H1 (cell line): ENCODE data around the gene GCGR. TPM values are rescaled to one million over a fixed set of nuclear protein-coding genes. Genes with fewer than 3 reads are reported as not detected.

Experiments
- CTCF ChIA-PET: fragments of 300-600 bp; sonication (Branson Sonifier 250); formaldehyde crosslinking; loops from one replicate; lab custom pipeline; 2021; ENCODE audit not compliant: partially characterized antibody; lab: Charles Lee
- POLR2A ChIA-PET: fragments of 300-600 bp; sonication (Branson Sonifier 250); formaldehyde crosslinking; loops from one replicate; lab custom pipeline; 2021; ENCODE audit warnings: inconsistent platforms; ENCODE audit not compliant: partially characterized antibody; lab: Charles Lee
- DNase-seq, 2 experiments: peaks; one replicate each; pipeline versions ENCODE4 v3.0.0 to v3.0.0-alpha.2; 2010 to 2022; ENCODE audit warnings: low spot score in 2 of 2, low read depth in 1 of 2, mixed read lengths in 1 of 2
- FAIRE-seq: peaks from 2 replicates; lab custom pipeline; 2011; peaks lifted over from hg19 to GRCh38; lab: Jason Lieb, UNC
- H2AFZ ChIP-seq: 2 replicates; pipeline ENCODE4 v1.8.1; 2012; ENCODE audit warnings: low read length, inconsistent platforms
- H2AK5ac ChIP-seq: 2 replicates; pipeline ENCODE4 v1.6.1; 2013; ENCODE audit warnings: low read depth, low read length
- H2BK120ac ChIP-seq: replicated peaks from 2 replicates; pipeline ENCODE3; 2013; ENCODE audit warnings: low read depth, low read length, inconsistent platforms
- H2BK12ac ChIP-seq: 2 replicates; pipeline ENCODE4 v1.6.1; 2013; ENCODE audit warnings: low read depth, low read length
- H2BK15ac ChIP-seq: 2 replicates; pipeline ENCODE4 v1.6.1; 2013; ENCODE audit warnings: low read length
- H2BK20ac ChIP-seq: 2 replicates; pipeline ENCODE4 v1.6.1; 2013; ENCODE audit warnings: low read length
- H2BK5ac ChIP-seq: 2 replicates; pipeline ENCODE4 v1.6.1; 2013; ENCODE audit warnings: low read depth, low read length
- H3K14ac ChIP-seq: 2 replicates; pipeline ENCODE4 v1.6.1; 2013; ENCODE audit warnings: inconsistent platforms; ENCODE audit not compliant: insufficient read length
- H3K18ac ChIP-seq: 2 replicates; pipeline ENCODE4 v1.6.1; 2013; ENCODE audit warnings: low read length; ENCODE audit errors: extremely low read depth
- H3K23ac ChIP-seq: 2 replicates; pipeline ENCODE4 v1.6.1; 2013; ENCODE audit warnings: inconsistent platforms; ENCODE audit not compliant: insufficient read length
- H3K23me2 ChIP-seq: 2 replicates; pipeline ENCODE4 v1.6.1; 2013; ENCODE audit warnings: low read depth, low read length
- H3K27ac ChIP-seq: 2 replicates; pipeline ENCODE4 v1.6.1; 2011; ENCODE audit warnings: low read depth, low read length, inconsistent platforms
- H3K27me3 ChIP-seq, 4 experiments: replicated peaks in 1 of 4; 1 replicate in 1 of 4; 2 replicates in 3 of 4; pipeline versions ENCODE4 v1.6.1 to v1.8.1; 2011 to 2013; ENCODE audit warnings: low read length in 3 of 4, mild to moderate bottlenecking in 3 of 4, inconsistent platforms in 2 of 4, mixed read lengths in 2 of 4, moderate library complexity in 1 of 4; ENCODE audit not compliant: control insufficient read depth in 3 of 4, insufficient read depth in 3 of 4; ENCODE audit errors: extremely low read depth in 1 of 4
- H3K36me3 ChIP-seq, 4 experiments: 2 replicates each; pipeline versions ENCODE4 v1.6.1 to v1.8.1; 2011 to 2013; ENCODE audit warnings: mild to moderate bottlenecking in 4 of 4, low read length in 3 of 4, moderate library complexity in 2 of 4, control low read depth in 1 of 4, inconsistent platforms in 1 of 4; ENCODE audit not compliant: insufficient read depth in 4 of 4, control insufficient read depth in 2 of 4
- H3K4ac ChIP-seq: replicated peaks from 2 replicates; pipeline ENCODE3; 2013; ENCODE audit warnings: low read length, low read depth, mixed read lengths, inconsistent platforms; ENCODE audit not compliant: insufficient read length
- H3K4me1 ChIP-seq, 4 experiments: replicated peaks in 1 of 4; 1 replicate in 1 of 4; 2 replicates in 3 of 4; pipeline versions ENCODE4 v1.6.1 to v1.8.1; 2011 to 2013; ENCODE audit warnings: low read length in 3 of 4, inconsistent platforms in 2 of 4, mixed read lengths in 1 of 4; ENCODE audit not compliant: insufficient read depth in 4 of 4, control insufficient read depth in 3 of 4
- H3K4me2 ChIP-seq, 2 experiments: 2 replicates each; pipeline versions ENCODE4 v1.6.1 to v1.8.1; 2011 to 2013; ENCODE audit warnings: low read depth in 2 of 2, low read length in 2 of 2, control low read depth in 1 of 2, inconsistent platforms in 1 of 2, mild to moderate bottlenecking in 1 of 2; ENCODE audit not compliant: insufficient read depth in 1 of 2
- H3K4me3 ChIP-seq, 4 experiments: fragments of 200-600, 300-600 bp in 1 of 4; sonication (generic), shearing (Covaris generic), sonication (Bioruptor Twin) in 1 of 4; 2 replicates each; pipeline versions ENCODE4 v1.5.1 to v1.8.1; 2011 to 2016; ENCODE audit warnings: low read length in 4 of 4, low read depth in 3 of 4, control low read depth in 2 of 4, inconsistent platforms in 2 of 4, mild to moderate bottlenecking in 2 of 4, mixed read lengths in 1 of 4, moderate library complexity in 1 of 4; ENCODE audit not compliant: insufficient read depth in 2 of 4; ENCODE audit errors: extremely low read depth in 1 of 4
- H3K56ac ChIP-seq: replicated peaks from 2 replicates; pipeline ENCODE3; 2013; ENCODE audit warnings: low read depth, mild to moderate bottlenecking, mixed read lengths, low read length, inconsistent platforms; ENCODE audit not compliant: insufficient read length
- H3K79me1 ChIP-seq: 2 replicates; pipeline ENCODE4 v1.6.1; 2013; ENCODE audit warnings: low read depth, low read length, control low read depth
- H3K79me2 ChIP-seq, 2 experiments: 2 replicates each; pipeline versions ENCODE4 v1.6.1 to v1.8.1; 2012 to 2013; ENCODE audit warnings: low read length in 2 of 2, mild to moderate bottlenecking in 2 of 2, inconsistent platforms in 1 of 2; ENCODE audit not compliant: insufficient read depth in 2 of 2, control insufficient read depth in 1 of 2
- H3K9ac ChIP-seq, 4 experiments: replicated peaks in 1 of 4; 1 replicate in 1 of 4; 2 replicates in 3 of 4; pipeline versions ENCODE4 v1.6.1 to v1.8.1; 2011 to 2013; ENCODE audit warnings: low read depth in 3 of 4, low read length in 3 of 4, control low read depth in 2 of 4, mild to moderate bottlenecking in 2 of 4, moderate library complexity in 2 of 4, inconsistent platforms in 1 of 4; ENCODE audit errors: extremely low read depth in 1 of 4
- H3K9me3 ChIP-seq, 2 experiments: 2 replicates each; pipeline versions ENCODE4 v1.6.1 to v1.8.1; 2012 to 2013; ENCODE audit warnings: mild to moderate bottlenecking in 2 of 2, moderate library complexity in 2 of 2, control low read depth in 1 of 2, inconsistent platforms in 1 of 2, low read depth in 1 of 2, low read length in 1 of 2, mixed read lengths in 1 of 2; ENCODE audit not compliant: insufficient read depth in 2 of 2
- H4K20me1 ChIP-seq, 2 experiments: replicated peaks in 1 of 2; 2 replicates each; pipeline versions ENCODE3 to v1.8.1; 2011 to 2013; ENCODE audit warnings: inconsistent platforms in 2 of 2, low read length in 2 of 2, mild to moderate bottlenecking in 1 of 2; ENCODE audit not compliant: insufficient read depth in 2 of 2, control insufficient read depth in 1 of 2
- H4K5ac ChIP-seq: 2 replicates; pipeline ENCODE4 v1.6.1; 2013; ENCODE audit warnings: low read length, low read depth, mixed read lengths, inconsistent platforms; ENCODE audit not compliant: insufficient read length
- H4K8ac ChIP-seq: 2 replicates; pipeline ENCODE4 v1.8.0; 2013; ENCODE audit warnings: mild to moderate bottlenecking, moderate library complexity, low read length, inconsistent platforms; ENCODE audit not compliant: insufficient read depth; ENCODE audit errors: extremely low read depth
- H4K91ac ChIP-seq: replicated peaks from 2 replicates; pipeline ENCODE3; 2013; ENCODE audit warnings: low read length, mixed read lengths, inconsistent platforms; ENCODE audit not compliant: insufficient read length
- CHD1 ChIP-seq: IDR thresholded peaks from 2 replicates; pipeline ENCODE4 v1.6.1; 2012; ENCODE audit warnings: low read depth, low read length, improper control_type of control experiment
- MAFK ChIP-seq: IDR thresholded peaks from 2 replicates; pipeline ENCODE4 v1.6.1; 2012; ENCODE audit warnings: low read depth, mild to moderate bottlenecking, improper control_type of control experiment, low read length
- NANOG ChIP-seq: IDR thresholded peaks from 2 replicates; pipeline ENCODE4 v1.6.1; 2011; ENCODE audit warnings: low read length, low read depth, mild to moderate bottlenecking, inconsistent platforms; ENCODE audit not compliant: insufficient read depth, poor library complexity, severe bottlenecking
- WGBS, 2 experiments: shearing (Covaris generic) in 1 of 2; methylation state at CpG; one replicate each; pipeline versions ENCODE4 v1.1.6 to v1.1.7; 2013 to 2015; ENCODE audit warnings: low lambda C conversion rate in 2 of 2, mixed read lengths in 2 of 2, inconsistent platforms in 1 of 2, low coverage in 1 of 2, missing lambda C conversion rate in 1 of 2; ENCODE audit not compliant: insufficient replicate concordance in 2 of 2, insufficient coverage in 1 of 2, insufficient read length in 1 of 2; ENCODE audit errors: extremely low coverage in 1 of 2, missing lambda C conversion rate in 1 of 2; 5-methylcytosine and 5-hydroxymethylcytosine counted together
- polyA plus RNA-seq, 7 experiments: library from polyadenylated mRNA; depleted of rRNA in 3 of 7; stranded (reverse) in 5 of 7; unstranded in 2 of 7; fragments of >200 nt in 5 of 7; fragments of 200-250 nt in 2 of 7; gene quantifications; 1 replicate in 5 of 7; 2 replicates in 1 of 7; 4 replicates in 1 of 7; pipeline versions ENCODE4 v1.2.1 to v1.2.3, GENCODE V29; 2011 to 2013; ENCODE audit warnings: missing spikeins in 2 of 7, mixed read lengths in 2 of 7
- total RNA-seq: library from RNA; stranded (reverse); fragmentation: NEBNext Ultra II Directional; extraction: Animal tissue kit (Norgen Biotek cat#: 25700); gene quantifications from 2 replicates; pipeline ENCODE4 v1.2.1, GENCODE V29; 2021
- TF ChIP-seq, protein P1 (sequence below): IDR thresholded peaks from 2 replicates; pipeline ENCODE4 v1.6.1; 2012; ENCODE audit warnings: inconsistent platforms

Gene GCGR
- total and polyA plus RNA-seq, 2 of the 8 experiments (the other 6 are each of a cell fraction or from before 2014, with no cell fraction given): 0.44 to 0.56 TPM

DNA sequence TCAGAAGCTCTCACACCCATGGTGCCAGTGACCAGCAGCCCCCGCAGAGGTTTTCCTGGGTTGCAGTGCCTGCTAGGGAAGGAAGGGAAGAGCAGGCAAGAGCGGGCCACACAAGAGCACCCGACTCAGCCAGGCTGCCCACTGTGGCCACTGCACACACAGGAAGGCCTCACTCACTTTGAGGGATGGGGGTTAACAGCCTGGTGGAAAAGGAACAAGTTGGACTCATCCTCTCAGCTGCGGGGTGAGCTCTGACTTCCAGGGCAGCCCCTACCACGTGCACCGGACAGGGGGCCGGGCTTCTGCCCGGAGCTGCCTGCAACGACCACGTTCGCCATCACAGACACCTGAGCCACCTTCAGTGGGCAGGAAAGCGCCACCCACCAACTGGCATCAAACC is 48.3 kb downstream of the GCGR start:
- 94% methylated on average over 11 of the region's 12 CpGs; no CpG with 5 or more reads in 1 of the 2 experiments for WGBS, 2 experiments
- Histone ChIP-seq H3K4me2 (no peak overlapping the region), H3K27me3 (no peaks in the 10 kb centered on the region; a peak in 1 of 7 replicates), H3K4me1 (no peaks in the 10 kb centered on the region), H2BK5ac (no peak overlapping the region), H3K18ac (no peak overlapping the region), H2BK20ac (no peak overlapping the region), H3K79me2 (peaks cover 0 to 1% of the 10 kb centered on the region in 2 experiments; a peak in 2 of 4 replicates), H3K27ac (no peak overlapping the region), H3K23ac (no peak overlapping the region), H3K79me1 (peaks cover 5% of the 10 kb centered on the region), H3K56ac (no peak overlapping the region), H3K14ac (no peak overlapping the region), H3K4ac (no peak overlapping the region), H3K9ac (no peak overlapping the region), H3K9me3 (no peaks in the 10 kb centered on the region), H4K91ac (no peak overlapping the region), H3K4me3 (no peak overlapping the region), H2BK12ac (no peak overlapping the region), H3K23me2 (no peaks in the 10 kb centered on the region), H2BK120ac (no peak overlapping the region), H4K5ac (no peak overlapping the region), H2BK15ac (no peak overlapping the region), H3K36me3 (peaks cover 18 to 50% (median 29%) of the 10 kb centered on the region in 4 experiments; a peak in 6 of 8 replicates), H2AFZ (no peak overlapping the region), H2AK5ac (no peak overlapping the region), H4K8ac (no peak overlapping the region), H4K20me1 (peaks cover 5 to 13% of the 10 kb centered on the region in 2 experiments)
- ChIA-PET POLR2A (interaction anchor here (0.6 to 2.4 kb wide), 7 partner anchors 9 to 157 kb away, joined by 3 to 15 read pairs (median 5); partner anchors contain the start of gene P4HB), CTCF (interaction anchor here (0.9 to 3.6 kb wide), 8 partner anchors 9 to 131 kb away, joined by 3 to 21 read pairs (median 4); no protein-coding TSS in a partner anchor)
- no peak for FAIRE-seq
- no peak for DNase-seq
- TF ChIP-seq NANOG (no peak), CHD1 (no peak), MAFK (no peak)
- TF ChIP-seq, protein P1, sequence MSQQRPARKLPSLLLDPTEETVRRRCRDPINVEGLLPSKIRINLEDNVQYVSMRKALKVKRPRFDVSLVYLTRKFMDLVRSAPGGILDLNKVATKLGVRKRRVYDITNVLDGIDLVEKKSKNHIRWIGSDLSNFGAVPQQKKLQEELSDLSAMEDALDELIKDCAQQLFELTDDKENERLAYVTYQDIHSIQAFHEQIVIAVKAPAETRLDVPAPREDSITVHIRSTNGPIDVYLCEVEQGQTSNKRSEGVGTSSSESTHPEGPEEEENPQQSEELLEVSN: no peak
